Epithelial cell of proximal tubule (primary cell): ENCODE results near the gene MIOX. TPM values are rescaled to one million over a fixed set of nuclear protein-coding genes. Genes with fewer than 3 reads are reported as not detected.

Experiments used
- DNase-seq: peaks from one replicate; pipeline ENCODE4 v3.0.0-alpha.2; 2011; ENCODE audit warnings: low read depth
- H3K4me3 ChIP-seq: 2 replicates; pipeline ENCODE4 v1.5.1; 2011; ENCODE audit warnings: low read depth, mild to moderate bottlenecking, low read length
- total RNA-seq: library from RNA; depleted of rRNA; stranded (reverse); fragments of >200 nt; gene quantifications from 2 replicates; pipeline ENCODE4 v1.2.3, GENCODE V29; 2015
- TF ChIP-seq, protein P1 (sequence below): conservative IDR thresholded peaks from 2 replicates; pipeline ENCODE4 v1.5.1; 2012; ENCODE audit warnings: low read depth, mild to moderate bottlenecking, low read length

Gene MIOX
- total RNA-seq, 1 donor from 2014 or later: not detected

DNA sequence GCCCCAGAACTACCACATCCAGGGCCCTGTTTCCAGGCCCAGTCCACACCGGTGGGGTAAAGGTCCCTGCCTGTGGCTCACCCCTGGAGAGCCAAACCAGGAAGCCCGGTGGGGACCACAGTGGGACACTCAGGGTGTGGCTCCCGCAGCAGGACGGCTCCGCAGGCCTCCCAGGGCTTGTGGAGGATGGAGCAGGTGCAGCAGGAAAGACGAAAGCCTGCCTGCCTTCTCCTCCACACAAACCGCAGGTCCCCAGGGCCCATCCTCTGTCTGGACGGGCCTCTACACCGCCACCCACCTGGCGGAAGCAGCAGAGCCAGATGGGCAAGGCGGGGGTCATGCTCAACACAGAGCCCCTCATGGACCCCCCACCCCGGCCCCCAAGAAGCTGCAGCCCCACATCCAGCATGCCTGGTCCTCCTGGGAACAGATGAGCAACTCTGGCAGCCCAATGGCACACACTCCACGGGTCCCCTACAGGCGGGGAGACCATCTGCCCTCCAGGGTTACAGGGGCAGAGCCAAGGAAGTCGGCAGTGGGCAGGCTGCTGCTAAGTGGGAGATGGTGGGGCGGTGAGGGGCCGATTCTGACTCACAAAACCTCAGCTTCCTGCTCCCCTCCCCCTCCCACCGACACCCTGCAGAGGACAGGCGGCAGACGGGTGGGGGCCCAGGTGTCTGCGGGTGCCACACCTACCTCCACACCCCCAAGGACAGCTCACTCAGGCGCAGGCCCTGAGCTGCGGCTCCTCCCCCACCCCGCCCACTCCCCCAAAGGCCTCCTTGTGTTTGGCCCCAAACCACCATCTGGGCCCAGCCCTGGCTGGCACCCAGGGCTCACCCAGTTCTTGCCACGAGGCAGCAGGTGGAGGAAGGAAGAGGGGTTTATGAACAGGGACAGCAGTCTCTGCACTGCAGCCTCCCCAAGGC is 17.0 kb upstream of the MIOX start:
- no peak for DNase-seq
- TF ChIP-seq, protein P1, sequence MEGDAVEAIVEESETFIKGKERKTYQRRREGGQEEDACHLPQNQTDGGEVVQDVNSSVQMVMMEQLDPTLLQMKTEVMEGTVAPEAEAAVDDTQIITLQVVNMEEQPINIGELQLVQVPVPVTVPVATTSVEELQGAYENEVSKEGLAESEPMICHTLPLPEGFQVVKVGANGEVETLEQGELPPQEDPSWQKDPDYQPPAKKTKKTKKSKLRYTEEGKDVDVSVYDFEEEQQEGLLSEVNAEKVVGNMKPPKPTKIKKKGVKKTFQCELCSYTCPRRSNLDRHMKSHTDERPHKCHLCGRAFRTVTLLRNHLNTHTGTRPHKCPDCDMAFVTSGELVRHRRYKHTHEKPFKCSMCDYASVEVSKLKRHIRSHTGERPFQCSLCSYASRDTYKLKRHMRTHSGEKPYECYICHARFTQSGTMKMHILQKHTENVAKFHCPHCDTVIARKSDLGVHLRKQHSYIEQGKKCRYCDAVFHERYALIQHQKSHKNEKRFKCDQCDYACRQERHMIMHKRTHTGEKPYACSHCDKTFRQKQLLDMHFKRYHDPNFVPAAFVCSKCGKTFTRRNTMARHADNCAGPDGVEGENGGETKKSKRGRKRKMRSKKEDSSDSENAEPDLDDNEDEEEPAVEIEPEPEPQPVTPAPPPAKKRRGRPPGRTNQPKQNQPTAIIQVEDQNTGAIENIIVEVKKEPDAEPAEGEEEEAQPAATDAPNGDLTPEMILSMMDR: no peak
- no peak overlapping the region for H3K4me3 ChIP-seq

DNA sequence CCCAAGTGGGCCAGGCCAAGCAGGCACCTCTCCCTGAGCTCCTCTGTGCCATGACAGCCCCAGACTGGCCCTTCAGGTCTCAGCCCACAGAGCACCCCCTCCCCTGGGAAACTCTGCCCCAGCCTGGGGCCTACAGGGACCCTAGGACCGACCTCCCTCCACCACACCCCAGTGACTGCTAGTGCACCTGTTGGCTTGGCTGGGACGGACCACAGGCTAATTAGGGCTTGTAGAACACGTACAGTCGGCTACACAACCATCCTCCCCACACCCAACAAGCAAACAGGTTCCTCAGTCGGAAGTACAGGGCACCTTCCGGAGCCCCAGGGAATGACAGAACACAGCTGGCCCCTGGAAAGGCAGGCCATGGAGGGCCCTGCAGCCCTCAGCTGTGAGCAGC is 16.2 kb upstream of the MIOX start:
- no peak overlapping the region for H3K4me3 ChIP-seq
- no peak for DNase-seq
- TF ChIP-seq, protein P1: no peak

DNA sequence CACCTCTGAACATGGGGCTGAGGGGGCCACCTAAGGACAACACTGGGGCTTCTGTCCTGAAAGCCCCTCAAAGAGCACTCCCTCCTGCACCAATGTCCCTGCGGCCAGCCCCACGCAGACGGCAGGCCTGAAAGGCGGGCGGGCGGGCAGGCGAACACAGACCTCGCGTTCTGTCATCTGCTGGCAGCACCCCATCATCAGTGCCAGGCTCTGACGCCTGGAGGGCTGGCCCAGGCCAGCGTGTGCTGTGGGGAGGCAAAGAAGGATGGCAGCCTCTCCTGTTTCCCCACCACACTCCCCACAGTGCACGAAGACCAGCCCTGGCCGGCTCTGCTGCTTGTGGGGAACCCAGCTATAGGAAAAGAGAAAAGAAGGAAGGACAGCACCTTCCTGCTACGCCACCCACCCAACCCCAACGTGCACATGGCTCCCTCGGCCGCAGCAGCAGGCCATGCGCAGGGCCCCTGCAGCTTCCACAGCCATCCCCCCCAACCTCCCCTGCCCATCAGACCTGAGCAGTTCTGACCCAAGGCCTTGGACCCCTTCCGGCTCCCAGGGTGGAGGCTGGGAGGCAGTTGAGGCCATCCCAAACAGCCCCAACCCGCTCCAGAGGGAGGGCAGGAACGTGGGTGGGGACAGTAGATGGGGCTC is 15.3 kb upstream of the MIOX start:
- no peak for DNase-seq
- no peak overlapping the region for H3K4me3 ChIP-seq
- TF ChIP-seq, protein P1: no peak

DNA sequence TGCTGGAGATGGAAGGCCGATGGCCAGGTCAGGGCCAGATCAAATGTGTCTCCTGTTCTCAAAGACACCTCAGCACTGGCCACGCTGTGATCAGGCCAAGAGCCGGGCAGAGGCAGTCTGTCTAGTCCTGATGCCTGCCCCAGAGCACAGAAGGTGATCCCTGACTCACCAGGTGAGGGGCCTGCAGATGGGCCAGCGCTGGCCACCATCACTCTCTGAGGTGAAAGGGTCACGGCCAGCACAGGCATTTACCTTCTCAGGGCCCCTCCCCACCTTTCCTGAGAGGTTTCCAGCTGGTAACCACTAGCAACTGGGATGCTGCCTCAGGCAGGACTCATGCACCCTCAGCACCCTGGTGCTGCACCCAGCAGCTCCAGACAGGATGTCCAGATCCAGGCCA is 14.7 kb upstream of the MIOX start:
- no peak for DNase-seq
- no peak overlapping the region for H3K4me3 ChIP-seq
- TF ChIP-seq, protein P1: no peak

DNA sequence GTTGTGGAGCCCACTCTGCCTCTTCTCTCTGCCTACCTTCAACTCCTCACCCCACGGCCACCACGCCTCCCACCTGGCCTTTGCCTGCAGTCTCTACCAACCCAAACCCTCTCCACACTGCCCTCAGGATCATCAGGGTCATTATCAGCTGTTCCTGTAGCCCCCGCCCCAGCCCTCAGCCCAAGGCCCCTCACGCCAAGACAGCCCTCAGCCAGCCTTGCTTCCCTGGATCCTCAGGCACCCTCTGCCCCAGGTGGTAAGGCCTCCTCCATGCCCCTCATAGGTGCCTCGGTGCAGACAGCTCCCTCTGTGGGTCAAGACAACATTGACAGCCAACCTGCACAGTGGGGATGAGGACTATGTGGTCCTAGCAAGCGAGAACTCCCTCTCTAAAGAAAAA is 13.6 kb upstream of the MIOX start:
- H3K4me3 ChIP-seq: no peak overlapping the region
- TF ChIP-seq, protein P1: peak; percentile 53
- no peak for DNase-seq

DNA sequence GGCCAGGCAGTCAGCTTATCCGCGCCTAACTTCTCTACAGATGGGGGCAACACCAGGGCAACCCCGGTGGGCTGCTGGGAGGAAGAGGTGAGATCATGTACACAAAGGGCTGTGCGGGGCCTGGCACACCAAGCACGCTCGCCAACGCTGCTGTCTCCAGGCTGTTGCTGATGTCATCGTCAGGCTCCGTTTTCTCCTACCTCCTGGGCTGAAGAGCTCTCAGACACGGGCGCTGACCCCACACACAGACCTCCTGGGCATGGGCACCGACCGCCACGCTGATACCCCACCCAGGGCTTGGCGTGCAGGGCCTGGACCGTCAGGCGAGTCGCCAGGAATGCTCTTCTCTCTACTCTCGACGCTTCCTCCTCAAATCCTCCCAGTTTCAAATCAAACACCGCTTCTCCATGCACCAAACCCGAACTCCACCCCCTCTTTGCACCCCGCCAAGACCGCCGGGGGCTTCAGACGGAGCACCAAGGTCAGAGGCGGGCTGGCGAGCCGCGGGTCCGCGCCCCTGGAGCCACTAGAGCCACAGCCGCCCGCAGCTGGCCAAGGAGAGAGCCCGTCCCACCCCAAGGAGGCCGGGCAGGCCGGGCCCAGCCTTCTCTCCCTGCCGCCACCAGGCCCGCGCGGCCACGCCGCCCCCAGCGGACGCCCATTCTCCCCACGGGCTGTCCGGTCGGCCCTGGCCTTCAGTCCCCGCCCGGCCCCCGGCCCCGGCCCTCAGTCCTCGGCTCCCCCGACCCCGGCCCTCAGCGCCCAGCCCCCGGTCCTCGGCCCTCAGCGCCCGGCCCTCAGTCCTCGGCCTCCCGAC is 12.6 kb upstream of the MIOX start:
- TF ChIP-seq, protein P1: no peak
- no peak for DNase-seq
- peak overlapping the region; percentile 79 for H3K4me3 ChIP-seq
